HG02884 (cell line): ENCODE data around the gene TRIM52.
A peak's percentile ranks its signal among the peaks of the same experiment; 100 is the strongest.

ENCODE experiments used
- ATAC-seq: cut with Tn5 transposase; IDR thresholded peaks from one replicate; pipeline ENCODE4 v1.9.1; 2021; ENCODE audit warnings: mild to moderate bottlenecking, moderate library complexity; ENCODE audit not compliant: unreplicated experiment

TRIM52 gene

GRCh38 chr5:181259283-181259682 is 1.7 kb downstream of the TRIM52 start:
- no peak for ATAC-seq

GRCh38 chr5:181258576-181258975 is 2.4 kb downstream of the TRIM52 start:
- ATAC-seq, result no peak

- no peak for ATAC-seq
These were observed 4.9 kb downstream of the TRIM52 start for GRCh38 chr5:181255836-181256578.

GRCh38 chr5:181255276-181255675 is 5.7 kb downstream of the TRIM52 start:
- no peak for ATAC-seq

- no peak for ATAC-seq
These were observed 12.7 kb downstream of the TRIM52 start for GRCh38 chr5:181248277-181248676.

GRCh38 chr5:181246276-181247049 is 14.5 kb downstream of the TRIM52 start:
- peak; percentile 39 for ATAC-seq

- no peak for ATAC-seq
These were observed 15.3 kb downstream of the TRIM52 start for GRCh38 chr5:181245427-181246275.

GRCh38 chr5:181243564-181244343 is 17.2 kb downstream of the TRIM52 start, which contains the start of gene RACK1:
TSS of gene RACK1 (minus strand) at chr5:181243906. CDS start at chr5:181243800, 106 bp downstream.
- ATAC-seq, result peak; percentile 58

- no peak for ATAC-seq
These were observed 17.9 kb downstream of the TRIM52 start for GRCh38 chr5:181243018-181243563.

- no peak for ATAC-seq
These were observed 18.9 kb downstream of the TRIM52 start for GRCh38 chr5:181242031-181242451.

- no peak for ATAC-seq
These were observed 19.5 kb downstream of the TRIM52 start for GRCh38 chr5:181241393-181241975.

GRCh38 chr5:181239062-181239663 is 21.8 kb downstream of the TRIM52 start:
- ATAC-seq, result no peak

GRCh38 chr5:181237729-181238385 is 23.1 kb downstream of the TRIM52 start:
- no peak for ATAC-seq

GRCh38 chr5:181236954-181237641 is 23.8 kb downstream of the TRIM52 start:
- ATAC-seq, result no peak

GRCh38 chr5:181236471-181236870 is 24.5 kb downstream of the TRIM52 start:
- ATAC-seq, result no peak

- ATAC-seq, result no peak
These were observed 25.1 kb downstream of the TRIM52 start for GRCh38 chr5:181235689-181236366.

GRCh38 chr5:181235323-181235688 is 25.6 kb downstream of the TRIM52 start:
- no peak for ATAC-seq
